ENCODE results near the gene NRXN3. TPM values are rescaled to one million over a fixed set of nuclear protein-coding genes. Genes with fewer than 3 reads are reported as not detected.

Gene NRXN3
- total and polyA plus RNA-seq, 2 experiments from 2014 or later, result 0.69 to 1.5 TPM

DNA sequence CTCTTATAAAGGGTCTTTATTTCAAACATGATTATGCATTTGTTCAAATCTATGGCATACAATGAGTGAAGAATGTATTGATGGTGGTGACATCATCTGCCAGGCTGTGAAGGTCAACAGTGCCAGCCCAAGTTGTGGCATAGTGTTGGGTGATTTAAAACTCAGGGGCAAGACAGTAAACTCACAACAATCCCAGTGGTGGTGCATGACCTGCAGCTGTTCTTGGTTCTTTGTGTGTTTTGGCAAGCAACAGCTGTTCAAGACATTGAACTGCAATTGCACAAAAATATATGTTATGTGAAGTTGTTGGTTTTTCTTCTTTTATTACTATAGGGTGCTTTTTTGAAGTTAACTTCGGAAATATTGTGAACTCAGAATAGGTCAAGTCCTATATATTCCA lies 851.6 kb downstream of the NRXN3 start:
- no peak overlapping the region for H3K4me3 ChIP-seq
- DNase-seq (ENCODE audit: low read depth in 1 of 2, low spot score in 1 of 2), result no peak
- no peaks in the 10 kb centered on the region for H3K36me3 ChIP-seq
- TF ChIP-seq, protein P1, sequence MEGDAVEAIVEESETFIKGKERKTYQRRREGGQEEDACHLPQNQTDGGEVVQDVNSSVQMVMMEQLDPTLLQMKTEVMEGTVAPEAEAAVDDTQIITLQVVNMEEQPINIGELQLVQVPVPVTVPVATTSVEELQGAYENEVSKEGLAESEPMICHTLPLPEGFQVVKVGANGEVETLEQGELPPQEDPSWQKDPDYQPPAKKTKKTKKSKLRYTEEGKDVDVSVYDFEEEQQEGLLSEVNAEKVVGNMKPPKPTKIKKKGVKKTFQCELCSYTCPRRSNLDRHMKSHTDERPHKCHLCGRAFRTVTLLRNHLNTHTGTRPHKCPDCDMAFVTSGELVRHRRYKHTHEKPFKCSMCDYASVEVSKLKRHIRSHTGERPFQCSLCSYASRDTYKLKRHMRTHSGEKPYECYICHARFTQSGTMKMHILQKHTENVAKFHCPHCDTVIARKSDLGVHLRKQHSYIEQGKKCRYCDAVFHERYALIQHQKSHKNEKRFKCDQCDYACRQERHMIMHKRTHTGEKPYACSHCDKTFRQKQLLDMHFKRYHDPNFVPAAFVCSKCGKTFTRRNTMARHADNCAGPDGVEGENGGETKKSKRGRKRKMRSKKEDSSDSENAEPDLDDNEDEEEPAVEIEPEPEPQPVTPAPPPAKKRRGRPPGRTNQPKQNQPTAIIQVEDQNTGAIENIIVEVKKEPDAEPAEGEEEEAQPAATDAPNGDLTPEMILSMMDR (IDR thresholded peaks at IDR 0.05; ENCODE audit: low read depth, low read length), result no peak
- no peaks in the 10 kb centered on the region for H3K27me3 ChIP-seq
- H3K4me1 ChIP-seq (ENCODE audit: low read depth), result no peaks in the 10 kb centered on the region
- H3K27ac ChIP-seq, result no peak overlapping the region
- no peaks in the 10 kb centered on the region for H3K9me3 ChIP-seq (ENCODE audit: low read depth)

DNA sequence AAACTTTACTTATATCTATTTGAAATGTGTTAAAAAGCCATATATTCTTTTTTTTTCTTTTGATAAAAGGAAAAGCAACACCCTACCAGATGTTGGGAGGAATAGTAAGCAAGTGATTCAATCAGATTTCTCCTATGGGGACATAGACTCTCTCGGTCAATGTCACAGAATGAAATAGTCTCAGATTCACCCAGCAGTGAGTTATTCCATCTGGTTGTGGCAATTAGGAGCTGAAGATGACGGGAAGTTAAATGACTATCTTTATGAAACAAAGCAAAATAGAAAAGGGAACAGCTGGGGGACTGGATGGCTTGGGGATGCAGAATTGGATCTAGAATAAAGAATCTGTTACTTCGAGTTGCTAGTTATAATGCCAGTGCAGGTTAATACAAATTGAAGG lies 857.0 kb downstream of the NRXN3 start:
- TF ChIP-seq, protein P1 (IDR thresholded peaks at IDR 0.05; ENCODE audit: low read depth, low read length), result no peak
- H3K4me3 ChIP-seq, result no peak overlapping the region

DNA sequence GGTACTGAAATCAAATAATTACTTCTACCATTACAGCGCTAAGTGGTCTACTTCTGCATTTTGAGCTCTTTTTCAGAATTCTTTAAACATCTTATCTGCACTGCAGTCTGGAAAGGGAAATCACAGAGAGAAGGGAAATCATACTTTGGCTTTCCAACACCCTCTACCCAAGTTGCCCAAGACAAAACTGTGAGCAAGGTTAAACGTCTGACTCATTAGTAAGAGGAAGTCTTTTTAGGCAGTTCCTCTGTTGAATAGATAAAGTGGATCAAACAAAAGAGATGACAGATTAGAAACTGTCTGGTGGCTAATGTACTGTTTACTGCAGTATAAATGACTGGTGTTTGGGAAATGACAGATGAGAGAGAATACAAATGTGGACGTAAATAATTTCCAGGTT lies 858.1 kb downstream of the NRXN3 start:
- Histone ChIP-seq H3K27ac (no peak overlapping the region), H3K4me3 (no peak overlapping the region), H3K27me3 (peaks cover 16% of the 10 kb centered on the region), H3K9me3 (ENCODE audit: low read depth) (no peaks in the 10 kb centered on the region), H3K4me1 (ENCODE audit: low read depth) (no peaks in the 10 kb centered on the region), H3K36me3 (no peaks in the 10 kb centered on the region)
- TF ChIP-seq, protein P1 (IDR thresholded peaks at IDR 0.05; ENCODE audit: low read depth, low read length), result no peak
- DNase-seq (ENCODE audit: low read depth in 1 of 2, low spot score in 1 of 2), result no peak

More for the DNA sequence above, 857.0 kb downstream of the NRXN3 start:
- Histone ChIP-seq H3K9me3 (ENCODE audit: low read depth) (no peaks in the 10 kb centered on the region), H3K36me3 (no peaks in the 10 kb centered on the region), H3K4me1 (ENCODE audit: low read depth) (no peaks in the 10 kb centered on the region), H3K27me3 (peaks cover 15% of the 10 kb centered on the region), H3K27ac (no peak overlapping the region)
- no peak for DNase-seq (ENCODE audit: low read depth in 1 of 2, low spot score in 1 of 2)

DNA sequence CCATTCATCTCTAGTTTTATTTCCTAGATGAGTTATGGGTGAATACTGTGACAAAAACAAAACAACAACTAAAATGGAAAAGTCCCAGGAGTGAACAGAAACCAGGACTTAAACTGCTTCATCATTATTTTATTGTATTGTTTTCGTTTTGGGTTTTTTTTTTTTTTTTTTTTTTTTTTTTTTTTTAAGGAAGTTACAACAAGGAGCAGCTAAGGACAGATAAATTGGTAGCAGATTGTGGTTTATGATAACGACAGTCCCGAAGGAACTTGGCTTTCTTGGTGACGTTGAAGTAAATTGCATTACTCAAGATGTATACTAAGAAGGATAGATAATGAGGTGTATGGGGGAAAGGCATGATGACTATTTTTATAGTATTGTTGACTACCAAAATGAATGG lies 866.3 kb downstream of the NRXN3 start:
- Histone ChIP-seq H3K27ac (no peak overlapping the region), H3K4me1 (ENCODE audit: low read depth) (no peaks in the 10 kb centered on the region), H3K9me3 (ENCODE audit: low read depth) (no peaks in the 10 kb centered on the region), H3K27me3 (peaks cover 8% of the 10 kb centered on the region), H3K4me3 (no peak overlapping the region), H3K36me3 (no peaks in the 10 kb centered on the region)
- TF ChIP-seq, protein P1 (IDR thresholded peaks at IDR 0.05; ENCODE audit: low read depth, low read length), result no peak
- DNase-seq (ENCODE audit: low read depth in 1 of 2, low spot score in 1 of 2), result no peak

DNA sequence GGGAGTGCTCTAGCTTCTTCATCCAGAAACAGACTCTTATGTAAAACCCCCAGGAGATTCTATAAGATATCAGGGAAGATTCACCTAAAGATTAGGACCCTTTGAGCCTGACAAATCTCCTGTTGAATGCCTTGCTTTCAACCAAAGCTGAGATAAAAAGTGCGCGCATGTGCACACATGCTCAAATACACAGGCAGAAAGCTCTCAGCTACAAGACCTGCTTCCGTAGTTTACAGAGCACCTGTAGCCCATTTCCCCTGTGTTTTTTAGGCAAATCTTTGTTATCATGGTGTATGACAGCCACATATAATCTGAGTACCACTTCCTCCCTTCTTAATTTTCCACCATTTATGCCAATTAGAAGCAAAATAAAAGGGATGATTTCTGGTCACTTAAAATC lies 866.9 kb downstream of the NRXN3 start:
- Histone ChIP-seq H3K27ac (no peak overlapping the region), H3K9me3 (ENCODE audit: low read depth) (no peaks in the 10 kb centered on the region), H3K4me1 (ENCODE audit: low read depth) (no peaks in the 10 kb centered on the region), H3K4me3 (no peak overlapping the region), H3K27me3 (peaks cover 2% of the 10 kb centered on the region), H3K36me3 (no peaks in the 10 kb centered on the region)
- TF ChIP-seq, protein P1 (IDR thresholded peaks at IDR 0.05; ENCODE audit: low read depth, low read length), result no peak
- DNase-seq (ENCODE audit: low read depth in 1 of 2, low spot score in 1 of 2), result no peak

DNA sequence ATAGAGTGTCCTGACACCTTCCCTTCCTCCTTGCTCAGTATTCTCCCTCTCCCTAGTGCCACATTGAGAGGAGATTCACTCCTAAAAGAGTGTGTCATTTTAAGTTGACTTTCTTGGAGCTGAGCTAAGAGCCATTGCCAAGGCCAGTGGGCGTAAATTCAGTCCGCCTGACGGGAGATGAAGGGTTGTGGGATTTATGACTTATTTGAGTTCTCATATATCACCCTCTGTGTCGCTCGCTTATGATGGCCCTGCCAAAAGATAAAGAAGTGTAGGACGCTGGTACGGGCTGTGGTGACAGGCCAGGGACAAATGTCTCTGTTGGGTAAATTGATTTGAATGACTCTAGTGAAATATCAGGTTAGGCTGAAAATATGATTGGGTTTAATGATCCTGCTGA lies 867.4 kb downstream of the NRXN3 start:
- TF ChIP-seq, protein P1 (IDR thresholded peaks at IDR 0.05; ENCODE audit: low read depth, low read length), result no peak
- Histone ChIP-seq H3K9me3 (ENCODE audit: low read depth) (no peaks in the 10 kb centered on the region), H3K36me3 (no peaks in the 10 kb centered on the region), H3K27me3 (no peaks in the 10 kb centered on the region), H3K4me3 (no peak overlapping the region), H3K4me1 (ENCODE audit: low read depth) (no peaks in the 10 kb centered on the region), H3K27ac (no peak overlapping the region)
- no peak for DNase-seq (ENCODE audit: low read depth in 1 of 2, low spot score in 1 of 2)

Data from cardiac muscle cell (in vitro differentiated cells and primary cell).